OCI-LY1 (cell line): Measurements from ENCODE around the gene GRK5.

Experiments used
- H2AFZ ChIP-seq: fragments of 200-600 bp; sonication (generic), shearing (Covaris generic); 2 replicates; pipeline ENCODE4 v1.6.0; 2014; ENCODE audit warnings: antibody characterized with exemption, mild to moderate bottlenecking, low read length
- H3F3A ChIP-seq: fragments of 200-600 bp; sonication (generic), shearing (Covaris generic); 2 replicates; pipeline ENCODE4 v1.6.0; 2014; ENCODE audit warnings: mild to moderate bottlenecking, antibody characterized with exemption, low read length, moderate library complexity; ENCODE audit not compliant: insufficient read depth
- H3K27ac ChIP-seq: fragments of 200-600 bp; sonication (generic); 2 replicates; pipeline ENCODE4 v1.5.1; 2014; ENCODE audit warnings: low read length, mixed run types, mild to moderate bottlenecking, low read depth; ENCODE audit not compliant: poor library complexity, severe bottlenecking
- H3K27me3 ChIP-seq: fragments of 200-600 bp; sonication (generic); 2 replicates; pipeline ENCODE4 v1.6.0; 2014; ENCODE audit warnings: antibody characterized with exemption, mild to moderate bottlenecking, low read length, moderate library complexity; ENCODE audit not compliant: insufficient read depth
- H3K36me3 ChIP-seq: fragments of 200-600 bp; sonication (generic); 2 replicates; pipeline ENCODE4 v1.6.1; 2014; ENCODE audit warnings: mild to moderate bottlenecking, antibody characterized with exemption, low read length, moderate library complexity, mixed read lengths; ENCODE audit not compliant: insufficient read depth
- H3K4me1 ChIP-seq: fragments of 200-600 bp; sonication (generic); 2 replicates; pipeline ENCODE4 v1.5.1; 2014; ENCODE audit warnings: mild to moderate bottlenecking, low read length, moderate library complexity; ENCODE audit not compliant: insufficient read depth, severe bottlenecking
- H3K4me2 ChIP-seq: fragments of 200-600 bp; sonication (generic), shearing (Covaris generic); 2 replicates; pipeline ENCODE4 v1.6.1; 2014; ENCODE audit warnings: low read length
- H3K4me3 ChIP-seq: fragments of 200-600 bp; sonication (generic); 2 replicates; pipeline ENCODE4 v1.5.1; 2014; ENCODE audit warnings: low read length, low read depth, mild to moderate bottlenecking, mixed read lengths; ENCODE audit not compliant: poor library complexity, severe bottlenecking
- H3K79me2 ChIP-seq: fragments of 200-600 bp; shearing (Covaris generic); 2 replicates; pipeline ENCODE4 v1.6.1; 2016; ENCODE audit warnings: mixed run types, low read length, mixed read lengths; ENCODE audit not compliant: insufficient read depth
- H3K9ac ChIP-seq: fragments of 200-600 bp; sonication (generic), shearing (Covaris generic); 2 replicates; pipeline ENCODE4 v1.6.1; 2014; ENCODE audit warnings: mild to moderate bottlenecking, low read length, mixed read lengths
- H3K9me2 ChIP-seq: fragments of 200-600 bp; sonication (generic), shearing (Covaris generic); 2 replicates; pipeline ENCODE4 v1.6.1; 2014; ENCODE audit warnings: low read depth, mild to moderate bottlenecking, low read length, mixed read lengths
- H3K9me3 ChIP-seq: fragments of 200-600 bp; shearing (Covaris generic); 2 replicates; pipeline ENCODE4 v1.6.1; 2014; ENCODE audit warnings: low read length, mixed read lengths
- H4K20me1 ChIP-seq: fragments of 200-600 bp; sonication (generic), shearing (Covaris generic); 2 replicates; pipeline ENCODE4 v1.6.0; 2016; ENCODE audit warnings: mild to moderate bottlenecking, low read length; ENCODE audit not compliant: insufficient read depth
- EZH2 ChIP-seq: fragments of 200-600 bp; sonication (generic), shearing (Covaris generic); IDR thresholded peaks from 2 replicates; pipeline ENCODE4 v1.8.0; 2017; ENCODE audit warnings: borderline replicate concordance, mixed run types, mild to moderate bottlenecking, antibody characterized with exemption, low read length, moderate library complexity, mixed read lengths
- TF ChIP-seq, protein P1 (sequence below): fragments of 200-600 bp; sonication (generic), shearing (Covaris generic); IDR thresholded peaks from 2 replicates; pipeline ENCODE4 v1.5.1; 2017; ENCODE audit warnings: mild to moderate bottlenecking, antibody characterized with exemption, low read length, moderate library complexity, mixed read lengths

The GRK5 gene

DNA sequence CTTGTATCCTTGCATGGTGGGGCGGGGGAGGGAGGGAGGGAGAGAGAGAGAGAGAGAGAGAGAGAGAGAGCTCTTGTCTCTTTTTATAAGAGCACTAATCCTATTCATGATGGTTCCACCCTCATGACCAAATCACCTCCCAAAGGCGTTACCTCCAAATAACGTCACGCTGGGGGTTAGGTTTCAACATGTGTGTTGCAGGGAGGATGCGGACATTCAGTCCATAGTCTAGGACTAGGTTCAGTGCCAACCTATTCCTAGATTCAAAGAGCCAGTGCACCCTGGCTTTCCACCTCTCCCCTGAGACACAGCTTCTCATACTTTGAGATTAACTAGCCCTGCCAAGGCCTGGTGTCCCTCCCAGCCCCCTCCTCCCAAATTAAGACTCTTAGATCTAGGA lies 123.0 kb downstream of the GRK5 start:
- Histone ChIP-seq H3K27me3 (no peaks in the 10 kb centered on the region), H3K4me2 (no peak overlapping the region), H3K4me1 (no peaks in the 10 kb centered on the region), H2AFZ (no peak overlapping the region), H3K4me3 (no peak overlapping the region), H4K20me1 (no peaks in the 10 kb centered on the region), H3K27ac (no peak overlapping the region), H3K79me2 (no peaks in the 10 kb centered on the region), H3K9me3 (no peaks in the 10 kb centered on the region), H3K9me2 (no peaks in the 10 kb centered on the region), H3K36me3 (no peaks in the 10 kb centered on the region), H3F3A (no peaks in the 10 kb centered on the region), H3K9ac (no peak overlapping the region)
- TF ChIP-seq, protein P1, sequence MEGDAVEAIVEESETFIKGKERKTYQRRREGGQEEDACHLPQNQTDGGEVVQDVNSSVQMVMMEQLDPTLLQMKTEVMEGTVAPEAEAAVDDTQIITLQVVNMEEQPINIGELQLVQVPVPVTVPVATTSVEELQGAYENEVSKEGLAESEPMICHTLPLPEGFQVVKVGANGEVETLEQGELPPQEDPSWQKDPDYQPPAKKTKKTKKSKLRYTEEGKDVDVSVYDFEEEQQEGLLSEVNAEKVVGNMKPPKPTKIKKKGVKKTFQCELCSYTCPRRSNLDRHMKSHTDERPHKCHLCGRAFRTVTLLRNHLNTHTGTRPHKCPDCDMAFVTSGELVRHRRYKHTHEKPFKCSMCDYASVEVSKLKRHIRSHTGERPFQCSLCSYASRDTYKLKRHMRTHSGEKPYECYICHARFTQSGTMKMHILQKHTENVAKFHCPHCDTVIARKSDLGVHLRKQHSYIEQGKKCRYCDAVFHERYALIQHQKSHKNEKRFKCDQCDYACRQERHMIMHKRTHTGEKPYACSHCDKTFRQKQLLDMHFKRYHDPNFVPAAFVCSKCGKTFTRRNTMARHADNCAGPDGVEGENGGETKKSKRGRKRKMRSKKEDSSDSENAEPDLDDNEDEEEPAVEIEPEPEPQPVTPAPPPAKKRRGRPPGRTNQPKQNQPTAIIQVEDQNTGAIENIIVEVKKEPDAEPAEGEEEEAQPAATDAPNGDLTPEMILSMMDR, result no peak
- no peak for TF ChIP-seq EZH2

DNA sequence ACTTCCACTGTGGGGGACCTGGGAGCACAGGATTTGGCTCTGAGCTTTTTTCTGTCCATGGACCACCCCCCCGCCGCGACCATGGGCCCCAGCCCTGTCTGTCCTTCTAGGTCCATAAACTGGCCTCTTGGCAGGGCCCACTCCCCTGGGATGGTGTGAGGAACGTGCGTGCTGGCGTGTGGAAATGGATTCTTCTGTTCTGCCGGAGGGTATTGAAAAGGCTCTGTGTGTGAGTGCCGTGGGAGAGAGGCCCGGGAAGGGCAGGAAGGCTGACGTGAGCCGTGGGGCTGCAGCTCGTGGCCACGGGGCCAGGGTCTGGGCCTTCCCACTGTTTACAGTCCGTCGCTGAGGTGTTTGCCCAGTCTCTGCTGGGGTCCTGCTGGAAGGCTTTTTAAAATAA lies 123.7 kb downstream of the GRK5 start:
- no peak overlapping the region for H3K9ac ChIP-seq
- no peaks in the 10 kb centered on the region for H3F3A ChIP-seq
- no peaks in the 10 kb centered on the region for H3K36me3 ChIP-seq
- H2AFZ ChIP-seq, result no peak overlapping the region
- H3K79me2 ChIP-seq, result no peaks in the 10 kb centered on the region
- no peaks in the 10 kb centered on the region for H3K4me1 ChIP-seq
- no peak overlapping the region for H3K4me3 ChIP-seq
- H3K9me2 ChIP-seq, result no peaks in the 10 kb centered on the region
- no peak overlapping the region for H3K27ac ChIP-seq
- no peaks in the 10 kb centered on the region for H4K20me1 ChIP-seq
- TF ChIP-seq, protein P1, result no peak
- no peak for TF ChIP-seq EZH2
- no peaks in the 10 kb centered on the region for H3K27me3 ChIP-seq
- H3K9me3 ChIP-seq, result no peaks in the 10 kb centered on the region
- no peak overlapping the region for H3K4me2 ChIP-seq

DNA sequence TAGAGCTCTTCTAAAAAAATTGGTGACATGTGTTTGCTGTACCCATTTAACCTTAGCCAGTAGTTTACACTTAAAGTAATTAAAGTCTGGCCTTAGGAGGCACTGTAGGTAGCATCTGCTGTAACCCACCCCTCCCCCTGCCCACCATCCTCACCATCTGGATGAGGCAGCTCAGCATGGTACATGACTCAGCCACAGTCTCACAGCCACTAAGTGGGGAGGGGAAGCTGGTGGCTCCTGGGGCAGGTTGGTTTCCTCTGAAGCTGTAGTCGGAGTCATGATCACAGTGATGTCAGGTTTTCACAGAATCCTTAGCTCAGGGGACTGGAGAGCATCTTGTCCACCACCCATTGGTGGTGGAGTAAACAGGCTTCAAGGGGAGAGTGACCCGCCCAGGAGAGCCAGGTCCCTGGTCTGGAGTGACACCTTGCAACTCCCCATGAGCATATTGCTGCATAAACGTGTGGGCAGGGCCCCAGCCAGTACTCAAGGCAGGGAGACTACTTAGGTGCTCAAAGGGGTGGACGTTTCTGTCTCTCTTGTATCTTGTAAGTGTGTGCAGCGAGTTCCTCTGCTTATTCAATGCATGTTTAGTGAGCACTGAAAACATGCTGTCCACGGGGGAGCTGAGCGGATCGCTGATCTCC lies 125.9 kb downstream of the GRK5 start:
- Histone ChIP-seq H3K9me3 (no peaks in the 10 kb centered on the region), H3K27ac (no peak overlapping the region), H3K4me3 (no peak overlapping the region), H4K20me1 (no peaks in the 10 kb centered on the region), H3K27me3 (no peaks in the 10 kb centered on the region; the same call in 1 of the 2 replicates), H3K9ac (no peak overlapping the region), H3K4me1 (no peaks in the 10 kb centered on the region), H3K36me3 (no peaks in the 10 kb centered on the region), H3K9me2 (no peaks in the 10 kb centered on the region), H3F3A (no peaks in the 10 kb centered on the region), H3K4me2 (no peak overlapping the region), H2AFZ (no peak overlapping the region), H3K79me2 (no peaks in the 10 kb centered on the region)
- no peak for TF ChIP-seq EZH2
- TF ChIP-seq, protein P1, result no peak
